H1 (cell line): Measurements from ENCODE around the gene ACSF2.

ENCODE experiments used
- BRCA1 ChIP-seq: IDR thresholded peaks from 2 replicates; pipeline ENCODE4 v1.6.1; 2012; ENCODE audit warnings: low read depth, low read length, improper control_type of control experiment
- CTCF ChIP-seq, 3 experiments: IDR thresholded peaks; 1 replicate in 2 of 3; 2 replicates in 1 of 3; pipeline versions ENCODE4 v1.5.1 to v1.6.1; 2011; ENCODE audit warnings: low read length in 3 of 3, mild to moderate bottlenecking in 3 of 3, inconsistent platforms in 2 of 3, low read depth in 1 of 3, moderate library complexity in 1 of 3; ENCODE audit not compliant: insufficient read depth in 1 of 3; ENCODE audit errors: control extremely low read depth in 1 of 3
- EGR1 ChIP-seq: IDR thresholded peaks from 2 replicates; pipeline ENCODE4 v1.6.1; 2011; ENCODE audit warnings: low read depth, low read length, borderline replicate concordance
- EZH2 ChIP-seq: fragments of 200-600 bp; sonication (generic); IDR thresholded peaks from 2 replicates; pipeline ENCODE4 v1.7.1; 2012; ENCODE audit warnings: low read depth, mild to moderate bottlenecking, moderate library complexity, low read length, inconsistent platforms; ENCODE audit not compliant: severe bottlenecking
- HDAC2 ChIP-seq, 2 experiments: fragments of 300-600 bp in 1 of 2; sonication (generic) in 1 of 2; IDR thresholded peaks; 2 replicates each; pipeline ENCODE4 v1.6.1; 2011 to 2012; ENCODE audit warnings: low read depth in 2 of 2, low read length in 2 of 2, mild to moderate bottlenecking in 2 of 2, moderate library complexity in 2 of 2, borderline replicate concordance in 1 of 2, inconsistent platforms in 1 of 2
- JUN ChIP-seq: IDR thresholded peaks from 2 replicates; pipeline ENCODE4 v1.6.1; 2011; ENCODE audit warnings: low read depth, mild to moderate bottlenecking, improper control_type of control experiment, low read length
- MAFK ChIP-seq: IDR thresholded peaks from 2 replicates; pipeline ENCODE4 v1.6.1; 2012; ENCODE audit warnings: low read depth, mild to moderate bottlenecking, improper control_type of control experiment, low read length
- POLR2A ChIP-seq, 2 experiments: IDR thresholded peaks; 1 replicate in 1 of 2; 2 replicates in 1 of 2; pipeline ENCODE4 v1.6.1; 2011; ENCODE audit warnings: low read depth in 2 of 2, low read length in 2 of 2, mild to moderate bottlenecking in 2 of 2; ENCODE audit errors: control extremely low read depth in 1 of 2
- POLR2AphosphoS5 ChIP-seq: IDR thresholded peaks from 2 replicates; pipeline ENCODE4 v1.6.1; 2011; ENCODE audit warnings: low read depth, low read length
- RAD21 ChIP-seq, 2 experiments: IDR thresholded peaks in 1 of 2; conservative IDR thresholded peaks in 1 of 2; 2 replicates each; pipeline ENCODE4 v1.6.1; 2011; ENCODE audit warnings: low read depth in 2 of 2, low read length in 2 of 2, improper control_type of control experiment in 1 of 2, inconsistent platforms in 1 of 2, mild to moderate bottlenecking in 1 of 2, moderate library complexity in 1 of 2
- RBBP5 ChIP-seq: IDR thresholded peaks from 2 replicates; pipeline ENCODE4 v1.7.1; 2012; ENCODE audit warnings: low read depth, mild to moderate bottlenecking, inconsistent platforms, low read length, moderate library complexity, borderline replicate concordance

GRCh38 chr17:50513495-50513894, 87.5 kb downstream of the ACSF2 start:
- TF ChIP-seq CTCF (IDR thresholded peaks at IDR 0.05; ENCODE audit: control extremely low read depth in 1 of 3, insufficient read depth in 1 of 3, low read depth in 1 of 3, low read length in 3 of 3) (no peak), BRCA1 (no peak), POLR2AphosphoS5 (no peak), EGR1 (no peak), RBBP5 (no peak), EZH2 (no peak), POLR2A (IDR thresholded peaks at IDR 0.05; ENCODE audit: control extremely low read depth in 1 of 2, low read depth in 2 of 2, low read length in 2 of 2) (no peak), MAFK (no peak), JUN (no peak), HDAC2 (IDR thresholded peaks at IDR 0.05; ENCODE audit: borderline replicate concordance in 1 of 2, low read depth in 2 of 2, low read length in 2 of 2) (no peak), RAD21 (IDR thresholded peaks at IDR 0.05 in 1 of 2, conservative IDR thresholded peaks at IDR 0.05 in 1 of 2; ENCODE audit: low read depth in 2 of 2, low read length in 2 of 2) (no peak)
